Limb (tissue), 2 donors: ENCODE results near the gene HMGCS2.
"Not testable (repeated sequence)": the region's sequence is repeated elsewhere in the genome, so short reads cannot be mapped to it uniquely, and the experiment has no call there.

ENCODE experiments used
- DNase-seq, 2 donors: peaks; one replicate each; pipeline ENCODE4 v3.0.0-alpha.2; 2016; ENCODE audit errors: extremely low spot score in 2 of 2

Gene HMGCS2

GRCh38 chr1:119790451-119791198 lies 21.9 kb upstream of the HMGCS2 start:
- no peak for DNase-seq

DNA sequence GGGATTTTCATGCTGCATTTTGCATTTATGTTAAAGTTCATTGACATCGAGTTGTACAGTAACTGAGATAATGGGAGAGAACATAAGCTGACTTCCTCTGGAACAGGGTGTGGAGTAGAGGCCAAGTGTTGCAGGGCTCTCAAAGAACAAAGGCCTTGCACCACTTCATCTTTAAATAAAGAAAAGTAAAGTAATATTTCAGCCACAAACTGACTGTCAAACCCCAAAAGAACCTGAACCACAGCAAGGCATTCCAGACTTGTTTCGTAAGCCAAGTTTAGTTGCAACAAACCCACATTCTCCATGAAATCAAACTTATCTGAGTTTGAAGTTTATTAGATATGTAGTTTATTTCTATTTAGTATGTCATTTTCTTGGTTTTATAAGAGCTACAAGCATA lies 19.1 kb upstream of the HMGCS2 start:
- DNase-seq, result no peak

- DNase-seq, result not testable (repeated sequence)
Measured at GRCh38 chr1:119786473-119787050, 17.9 kb upstream of the HMGCS2 start.

GRCh38 chr1:119786046-119786445 lies 17.3 kb upstream of the HMGCS2 start:
- DNase-seq, result not testable (repeated sequence)

DNA sequence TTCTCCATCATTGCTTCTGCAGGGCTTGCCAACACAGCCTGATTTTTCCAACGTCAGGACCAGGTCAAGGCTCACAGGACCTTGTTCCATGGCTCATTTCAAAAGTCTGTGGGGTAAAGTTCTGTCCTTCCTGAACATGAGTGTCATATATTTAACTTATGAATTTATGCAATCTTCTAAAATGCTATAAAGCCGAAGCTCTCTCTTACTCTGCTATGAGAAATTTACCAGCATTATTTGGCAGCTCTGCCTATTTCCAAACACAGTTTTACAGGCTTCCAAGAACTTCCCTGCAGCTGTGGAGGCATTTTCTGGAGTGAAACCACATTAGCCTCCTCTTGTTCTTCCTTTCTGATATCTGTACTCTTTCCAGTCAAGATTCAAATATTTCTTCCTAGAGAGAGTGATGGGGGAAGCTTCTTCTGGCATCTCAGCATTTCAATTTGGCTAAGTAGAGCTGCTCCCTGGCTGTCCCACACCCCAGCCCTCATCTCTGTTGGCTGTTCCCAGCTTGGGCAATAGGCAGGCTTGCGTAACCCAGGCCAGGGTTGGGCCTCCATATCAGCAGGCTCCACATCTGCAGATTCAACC lies 15.6 kb upstream of the HMGCS2 start:
- peak in 1 of 2 donors; percentile 27 for DNase-seq

- DNase-seq, result no peak
Measured at GRCh38 chr1:119783354-119784185, 14.9 kb upstream of the HMGCS2 start.

GRCh38 chr1:119782631-119783325 lies 14.1 kb upstream of the HMGCS2 start:
- no peak for DNase-seq

DNA sequence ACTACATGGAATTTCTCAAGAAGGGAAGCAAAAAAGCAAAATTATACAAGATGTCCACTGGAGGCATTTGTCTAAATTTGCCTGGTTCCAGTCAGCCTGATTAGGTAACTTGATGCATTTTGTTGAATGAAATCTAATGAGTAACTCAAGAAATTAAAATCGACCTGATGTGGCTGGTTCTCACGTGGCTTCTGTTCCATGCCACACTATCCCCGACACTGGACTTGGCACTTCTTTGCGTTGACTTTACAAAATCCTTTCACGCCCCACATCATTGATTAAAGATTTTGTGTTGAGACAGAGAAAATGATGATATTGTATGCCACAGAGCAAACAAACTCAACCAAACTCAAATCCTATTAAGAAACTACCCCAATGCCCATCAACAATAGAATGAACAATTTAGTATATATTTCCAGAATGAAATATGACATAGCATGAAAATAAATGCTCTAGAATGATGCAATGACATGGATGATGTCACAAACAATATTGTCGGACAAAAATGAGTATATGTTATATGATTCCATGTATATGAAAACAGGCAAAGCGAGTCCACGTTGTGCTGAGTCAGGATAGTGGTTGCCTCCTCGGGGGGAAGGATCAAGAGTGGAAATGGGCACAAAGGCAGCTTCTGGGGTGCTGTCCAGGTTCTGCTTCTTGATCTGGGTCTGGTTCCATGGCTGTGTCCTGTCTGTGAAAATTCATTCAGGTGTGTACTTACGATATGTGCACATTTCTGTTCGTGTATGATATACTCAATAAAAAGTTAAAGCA lies 12.9 kb upstream of the HMGCS2 start:
- DNase-seq, result no peak

- DNase-seq, result peak in 1 of 2 donors; percentile 35
Measured at GRCh38 chr1:119779869-119780356, 11.2 kb upstream of the HMGCS2 start.

DNA sequence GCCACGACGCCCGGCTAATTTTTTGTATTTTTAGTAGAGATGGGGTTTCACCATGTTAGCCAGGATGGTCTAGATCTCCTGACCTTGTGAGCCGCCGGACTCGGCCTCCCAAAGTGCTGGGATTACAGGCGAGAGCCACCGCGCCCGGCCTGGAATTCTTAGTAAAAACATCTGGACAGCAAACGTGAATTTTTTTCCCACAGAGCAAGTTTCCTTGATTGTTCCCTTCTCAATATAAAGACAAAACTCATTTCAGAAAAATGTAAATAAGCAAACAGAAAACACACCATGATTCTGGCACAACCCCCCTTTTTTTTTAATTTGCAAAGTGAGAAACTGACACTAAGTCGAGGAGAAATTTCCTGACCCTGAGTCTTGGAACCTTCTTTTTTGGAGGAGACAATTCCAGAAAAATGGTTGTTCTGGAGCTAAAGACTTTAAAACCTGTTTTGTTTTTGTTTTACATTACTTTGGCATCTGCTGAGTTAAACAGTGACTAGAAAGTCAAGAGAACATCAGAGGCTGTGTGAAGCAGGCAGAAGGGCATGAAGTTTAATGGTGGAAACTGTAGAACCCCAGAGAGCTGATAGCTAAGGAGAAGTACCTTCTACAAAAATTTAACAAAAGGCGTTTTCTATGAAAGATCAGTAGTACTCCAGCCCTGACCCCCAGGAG lies 10.3 kb upstream of the HMGCS2 start:
- DNase-seq, result no peak

- no peak for DNase-seq
Measured at GRCh38 chr1:119778359-119778758, 9.7 kb upstream of the HMGCS2 start.

DNA sequence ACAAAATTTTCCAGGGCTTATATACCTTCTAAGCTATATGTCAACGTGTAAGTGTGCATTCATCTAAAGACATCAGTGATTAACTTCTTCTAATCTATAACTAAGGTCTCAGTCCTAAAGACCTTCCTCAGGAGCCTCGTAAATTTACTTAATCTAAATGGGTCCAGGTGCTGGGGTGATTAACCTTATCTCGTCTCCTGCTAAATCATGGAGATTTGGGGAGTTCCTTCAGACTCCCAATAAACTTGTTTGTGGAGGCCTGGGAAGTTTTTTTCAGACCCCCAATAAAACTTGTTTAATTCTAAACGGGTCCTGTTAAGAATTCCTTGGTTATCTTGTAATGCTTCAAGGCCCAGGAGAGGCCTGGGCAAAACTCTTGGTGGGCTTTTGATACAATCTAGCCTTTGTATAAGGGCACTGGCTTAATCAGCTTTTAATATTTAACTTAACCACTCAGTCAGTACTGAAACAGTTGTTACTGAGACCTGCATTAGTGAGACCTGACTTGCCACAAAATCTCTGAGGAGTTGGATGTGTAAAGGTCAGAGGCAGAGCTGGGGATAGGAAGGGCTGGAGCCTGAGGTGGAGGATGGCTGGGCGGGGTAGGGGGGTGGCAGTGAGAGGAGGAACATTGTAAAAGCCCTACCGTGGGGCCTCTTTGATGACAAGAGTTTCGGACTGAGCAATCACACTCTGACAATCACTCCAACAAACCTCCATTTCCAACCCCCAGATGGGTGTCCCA lies 6.2 kb upstream of the HMGCS2 start:
- no peak for DNase-seq

DNA sequence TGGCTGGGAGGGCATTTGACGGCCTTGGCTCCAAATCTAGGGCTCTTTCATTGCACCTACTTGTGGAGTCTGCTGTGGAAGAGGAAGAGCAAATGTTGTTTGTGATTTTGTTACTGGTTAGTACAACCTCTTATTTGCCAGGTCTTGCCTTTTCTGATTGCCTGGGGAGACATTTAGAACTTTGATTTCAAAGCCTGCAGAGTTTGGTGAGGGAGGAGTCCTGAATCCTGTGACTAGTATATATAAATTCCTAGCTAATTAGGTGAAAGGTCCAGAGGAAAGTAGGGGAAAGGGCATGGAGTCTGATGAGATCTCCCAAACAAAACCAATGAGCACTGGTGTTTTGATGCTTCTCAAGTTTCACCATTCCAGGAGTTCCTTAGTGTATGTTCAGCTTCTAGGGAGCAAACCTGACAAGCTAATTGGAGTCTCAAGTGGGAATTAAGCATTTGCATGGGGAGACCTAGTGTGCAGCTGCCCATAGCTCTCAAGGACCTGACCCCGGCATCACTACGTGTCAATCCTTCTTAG lies 5.1 kb upstream of the HMGCS2 start:
- no peak for DNase-seq

DNA sequence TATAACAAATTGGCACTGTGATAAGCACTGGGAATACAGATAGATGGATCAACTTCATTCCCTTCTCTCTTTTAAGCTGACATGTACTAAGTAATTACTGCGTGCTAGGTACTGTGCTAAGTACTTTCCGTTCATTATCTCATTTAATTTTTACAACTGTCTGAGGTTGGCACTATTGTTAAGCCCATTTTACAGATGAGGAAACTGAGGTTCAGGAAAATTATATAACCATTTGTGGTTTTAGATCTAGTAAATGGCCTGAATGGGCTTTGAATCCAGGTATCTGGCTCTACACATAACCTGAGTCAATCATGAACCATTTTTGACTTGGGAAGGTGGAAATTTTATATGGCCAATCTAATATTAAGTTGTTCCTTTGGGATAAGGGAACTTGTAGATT lies 3.6 kb upstream of the HMGCS2 start:
- no peak for DNase-seq

DNA sequence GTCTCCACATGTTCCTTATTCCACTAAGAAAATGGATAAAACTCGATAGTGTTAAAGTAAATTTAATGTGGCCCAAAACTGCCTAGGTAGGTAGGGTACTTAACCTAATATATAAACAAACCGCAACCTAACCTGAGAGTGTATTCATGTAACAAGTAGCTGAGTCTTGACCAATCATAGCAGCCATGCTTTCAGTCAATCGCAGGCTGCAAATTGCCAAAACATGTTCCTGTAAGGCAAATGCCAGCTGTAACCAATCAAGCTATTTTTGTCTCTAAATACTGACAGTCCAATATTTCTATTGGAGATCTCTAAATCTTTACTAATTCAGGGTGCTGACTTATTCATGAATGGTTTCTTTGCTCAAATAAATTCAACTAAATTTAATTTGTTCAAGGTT lies 3.1 kb upstream of the HMGCS2 start:
- no peak for DNase-seq

DNA sequence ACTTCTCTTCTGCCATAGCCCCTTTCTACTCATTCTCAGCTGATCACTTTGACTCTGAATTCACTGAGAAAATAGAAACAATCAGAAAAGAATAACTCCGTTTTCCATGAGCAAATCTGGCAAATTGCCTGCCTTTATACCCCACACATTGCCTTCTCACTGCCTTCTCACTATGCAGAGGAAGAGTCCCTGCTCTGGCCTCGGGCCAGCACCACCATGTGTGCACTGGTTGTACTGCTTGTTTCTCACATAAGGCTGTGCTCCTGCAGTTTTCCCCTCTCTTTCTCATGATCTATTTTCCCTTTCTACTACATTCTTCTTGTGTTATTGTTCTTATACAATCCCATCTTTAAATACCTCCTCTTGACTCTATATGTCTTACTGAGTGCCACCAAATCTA lies 2.3 kb upstream of the HMGCS2 start:
- peak; percentile 48 to 60 for DNase-seq

DNA sequence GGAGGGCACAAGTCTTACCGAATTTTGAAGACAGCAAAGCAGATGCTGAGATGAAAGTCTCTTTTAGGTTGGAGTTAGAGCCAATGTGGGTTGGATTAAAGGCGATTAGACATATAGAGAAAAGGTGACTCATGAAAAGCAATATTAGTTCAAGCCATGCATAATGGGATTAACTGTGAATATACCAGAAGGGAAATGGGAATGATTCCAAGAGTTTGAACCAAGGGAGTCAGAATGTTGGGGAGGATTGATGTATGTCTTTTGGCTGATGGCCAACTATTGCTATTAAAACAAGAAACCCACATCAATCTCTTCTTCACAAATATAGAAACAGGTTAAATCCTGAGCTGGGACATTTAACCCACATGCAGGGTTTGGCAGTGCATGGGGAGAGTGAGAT lies 1.2 kb downstream of the HMGCS2 start:
- DNase-seq, result no peak

DNA sequence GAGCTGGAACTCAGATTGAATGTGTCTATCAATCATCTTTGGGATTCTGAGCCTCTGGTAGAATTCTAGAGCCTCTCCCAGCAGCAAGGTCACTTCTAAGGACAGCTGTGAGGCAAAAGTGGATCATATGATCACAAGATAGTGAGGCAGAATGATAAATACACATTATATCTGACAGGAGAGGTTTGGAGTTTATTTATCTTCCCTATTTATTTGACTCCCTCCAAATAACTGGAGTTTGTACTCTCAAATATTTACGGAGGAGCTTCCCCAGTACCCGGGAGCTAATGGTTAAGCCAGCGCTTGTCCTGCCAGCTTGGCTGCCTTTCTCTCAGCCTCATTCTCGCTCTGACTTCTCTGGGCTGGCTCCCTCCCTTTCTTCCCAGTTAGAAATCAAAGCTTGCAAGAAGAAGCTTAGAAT lies 2.3 kb downstream of the HMGCS2 start:
- no peak for DNase-seq

DNA sequence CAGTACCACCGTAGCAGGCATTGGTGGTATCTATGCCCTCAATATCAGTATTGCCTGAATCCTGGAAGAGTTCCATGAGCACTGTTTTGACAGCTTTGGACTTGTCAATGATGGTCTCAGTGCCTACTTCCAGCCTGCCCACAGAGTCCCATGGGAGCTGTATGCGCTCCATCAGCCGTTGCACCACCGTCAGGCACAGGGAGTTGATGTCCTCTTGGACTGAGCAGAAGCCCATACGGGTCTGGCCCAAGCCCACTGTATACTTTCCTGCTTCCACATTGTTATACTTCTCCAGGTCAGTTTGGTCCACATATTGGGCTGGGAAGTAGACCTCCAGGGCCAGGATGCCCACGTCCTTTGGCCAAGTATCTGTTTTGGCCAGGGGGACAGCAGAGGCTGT lies 4.5 kb downstream of the HMGCS2 start:
- no peak for DNase-seq
